ENCODE measurements around the gene SIX5. TPM values are rescaled to one million over a fixed set of nuclear protein-coding genes. Genes with fewer than 3 reads are reported as not detected.
A peak's percentile ranks its signal among the peaks of the same experiment; 100 is the strongest.

The SIX5 gene
- polyA plus RNA-seq, 1 donor, result 9.3 TPM

- Histone ChIP-seq H3K4me3 (ENCODE audit: low read length) (no peak overlapping the region), H3K27ac (ENCODE audit: low read length) (no peak overlapping the region), H3K4me1 (ENCODE audit: control insufficient read depth, insufficient read depth, low read length) (peaks cover 6% of the 10 kb centered on the region), H3K36me3 (ENCODE audit: control insufficient read depth, insufficient read depth, low read length) (peaks cover 21% of the 10 kb centered on the region), H3K27me3 (ENCODE audit: control insufficient read depth, insufficient read depth, low read length) (no peaks in the 10 kb centered on the region), H3K9me3 (ENCODE audit: control insufficient read depth, low read depth, low read length) (no peaks in the 10 kb centered on the region)
- 40% methylated on average over 1 of the region's 3 CpGs for WGBS (ENCODE audit: insufficient coverage, low lambda C conversion rate)
- no peak for DNase-seq
These were observed 24.1 kb upstream of the SIX5 start for GRCh38 chr19:45793178-45793564.

- Histone ChIP-seq H3K27ac (ENCODE audit: low read length) (no peak within 1 kb of the TSS), H3K4me3 (ENCODE audit: low read length) (peak within 1 kb of the TSS; percentile 77), H3K27me3 (ENCODE audit: control insufficient read depth, insufficient read depth, low read length) (no peaks in the 10 kb centered on the region), H3K4me1 (ENCODE audit: control insufficient read depth, insufficient read depth, low read length) (peaks cover 6% of the 10 kb centered on the region), H3K9me3 (ENCODE audit: control insufficient read depth, low read depth, low read length) (no peaks in the 10 kb centered on the region), H3K36me3 (ENCODE audit: control insufficient read depth, insufficient read depth, low read length) (peaks cover 24% of the 10 kb centered on the region)
- DNase-seq, result peak; percentile 98
- no CpG with 5 or more reads among the region's 86 CpGs for WGBS (ENCODE audit: insufficient coverage, low lambda C conversion rate)
These were observed 23.6 kb upstream of the SIX5 start, which contains the start of gene DMWD for GRCh38 chr19:45792470-45793177. Gene DMWD (minus strand): TSS chr19:45792845. CDS start chr19:45792756, 89 bp downstream.

GRCh38 chr19:45791744-45792469, 22.9 kb upstream of the SIX5 start:
- peak overlapping the region; percentile 77 for H3K4me3 ChIP-seq (ENCODE audit: low read length)
- no peak for DNase-seq
- H3K36me3 ChIP-seq (ENCODE audit: control insufficient read depth, insufficient read depth, low read length), result peaks cover 30% of the 10 kb centered on the region
- WGBS (ENCODE audit: insufficient coverage, low lambda C conversion rate), result 60% methylated on average over 1 of the region's 31 CpGs
- no peak overlapping the region for H3K27ac ChIP-seq (ENCODE audit: low read length)
- no peaks in the 10 kb centered on the region for H3K27me3 ChIP-seq (ENCODE audit: control insufficient read depth, insufficient read depth, low read length)
- H3K4me1 ChIP-seq (ENCODE audit: control insufficient read depth, insufficient read depth, low read length), result peaks cover 6% of the 10 kb centered on the region
- H3K9me3 ChIP-seq (ENCODE audit: control insufficient read depth, low read depth, low read length), result no peaks in the 10 kb centered on the region

GRCh38 chr19:45790942-45791341, 21.9 kb upstream of the SIX5 start:
- H3K4me3 ChIP-seq (ENCODE audit: low read length), result no peak overlapping the region
- no peak overlapping the region for H3K27ac ChIP-seq (ENCODE audit: low read length)
- peaks cover 39% of the 10 kb centered on the region for H3K36me3 ChIP-seq (ENCODE audit: control insufficient read depth, insufficient read depth, low read length)
- H3K9me3 ChIP-seq (ENCODE audit: control insufficient read depth, low read depth, low read length), result no peaks in the 10 kb centered on the region
- H3K4me1 ChIP-seq (ENCODE audit: control insufficient read depth, insufficient read depth, low read length), result peaks cover 6% of the 10 kb centered on the region
- no peaks in the 10 kb centered on the region for H3K27me3 ChIP-seq (ENCODE audit: control insufficient read depth, insufficient read depth, low read length)
- 96% methylated on average over 4 of the region's 8 CpGs for WGBS (ENCODE audit: insufficient coverage, low lambda C conversion rate)
- DNase-seq, result no peak

DNA sequence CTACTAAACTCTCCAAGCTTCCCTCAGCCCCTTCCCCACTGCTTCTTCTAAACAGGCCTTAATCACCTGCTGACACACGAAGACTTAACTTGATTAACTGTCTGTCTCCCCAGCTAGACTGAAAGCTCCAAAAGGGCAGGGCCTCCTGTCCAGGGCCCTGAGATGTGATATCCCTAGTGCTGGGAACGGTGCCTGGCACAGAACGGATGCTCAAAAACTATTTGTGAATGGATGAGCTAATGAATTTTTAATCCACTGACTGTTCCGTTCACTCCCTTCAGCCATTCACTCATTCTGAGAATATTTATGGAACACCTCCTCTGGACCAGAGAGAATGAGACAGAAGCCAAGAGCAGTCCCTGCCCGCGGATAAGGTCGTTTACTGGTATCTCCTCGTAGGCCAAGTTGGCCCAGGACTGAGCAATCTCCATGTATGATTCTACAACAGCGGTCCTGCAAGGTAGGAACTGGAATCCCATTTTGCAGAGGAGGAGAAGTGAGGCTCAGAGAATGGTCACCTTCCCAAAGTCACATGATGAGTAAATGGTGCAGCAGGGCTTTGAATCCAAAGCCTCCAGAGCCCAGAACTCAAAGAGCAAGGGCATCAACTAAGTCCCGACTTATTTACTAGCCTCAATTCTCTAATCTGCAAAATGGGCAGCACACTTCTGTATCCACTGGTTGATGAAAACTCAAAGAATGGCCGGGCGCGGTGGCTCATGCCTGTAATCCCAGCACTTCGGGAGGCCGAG, 20.2 kb upstream of the SIX5 start:
- no peak overlapping the region for H3K27ac ChIP-seq (ENCODE audit: low read length)
- WGBS (ENCODE audit: insufficient coverage, low lambda C conversion rate), result no CpG with 5 or more reads among the region's 15 CpGs
- H3K4me1 ChIP-seq (ENCODE audit: control insufficient read depth, insufficient read depth, low read length), result peaks cover 6% of the 10 kb centered on the region
- no peak for DNase-seq
- H3K9me3 ChIP-seq (ENCODE audit: control insufficient read depth, low read depth, low read length), result no peaks in the 10 kb centered on the region
- peaks cover 51% of the 10 kb centered on the region for H3K36me3 ChIP-seq (ENCODE audit: control insufficient read depth, insufficient read depth, low read length)
- H3K27me3 ChIP-seq (ENCODE audit: control insufficient read depth, insufficient read depth, low read length), result no peaks in the 10 kb centered on the region
- no peak overlapping the region for H3K4me3 ChIP-seq (ENCODE audit: low read length)

- no peak overlapping the region for H3K4me3 ChIP-seq (ENCODE audit: low read length)
- H3K27me3 ChIP-seq (ENCODE audit: control insufficient read depth, insufficient read depth, low read length), result no peaks in the 10 kb centered on the region
- DNase-seq, result no peak
- peaks cover 54% of the 10 kb centered on the region for H3K36me3 ChIP-seq (ENCODE audit: control insufficient read depth, insufficient read depth, low read length)
- WGBS (ENCODE audit: insufficient coverage, low lambda C conversion rate), result no CpG with 5 or more reads among the region's 21 CpGs
- H3K9me3 ChIP-seq (ENCODE audit: control insufficient read depth, low read depth, low read length), result no peaks in the 10 kb centered on the region
- no peak overlapping the region for H3K27ac ChIP-seq (ENCODE audit: low read length)
- H3K4me1 ChIP-seq (ENCODE audit: control insufficient read depth, insufficient read depth, low read length), result peaks cover 7% of the 10 kb centered on the region
These were observed 17.5 kb upstream of the SIX5 start for GRCh38 chr19:45786533-45786894.

DNA sequence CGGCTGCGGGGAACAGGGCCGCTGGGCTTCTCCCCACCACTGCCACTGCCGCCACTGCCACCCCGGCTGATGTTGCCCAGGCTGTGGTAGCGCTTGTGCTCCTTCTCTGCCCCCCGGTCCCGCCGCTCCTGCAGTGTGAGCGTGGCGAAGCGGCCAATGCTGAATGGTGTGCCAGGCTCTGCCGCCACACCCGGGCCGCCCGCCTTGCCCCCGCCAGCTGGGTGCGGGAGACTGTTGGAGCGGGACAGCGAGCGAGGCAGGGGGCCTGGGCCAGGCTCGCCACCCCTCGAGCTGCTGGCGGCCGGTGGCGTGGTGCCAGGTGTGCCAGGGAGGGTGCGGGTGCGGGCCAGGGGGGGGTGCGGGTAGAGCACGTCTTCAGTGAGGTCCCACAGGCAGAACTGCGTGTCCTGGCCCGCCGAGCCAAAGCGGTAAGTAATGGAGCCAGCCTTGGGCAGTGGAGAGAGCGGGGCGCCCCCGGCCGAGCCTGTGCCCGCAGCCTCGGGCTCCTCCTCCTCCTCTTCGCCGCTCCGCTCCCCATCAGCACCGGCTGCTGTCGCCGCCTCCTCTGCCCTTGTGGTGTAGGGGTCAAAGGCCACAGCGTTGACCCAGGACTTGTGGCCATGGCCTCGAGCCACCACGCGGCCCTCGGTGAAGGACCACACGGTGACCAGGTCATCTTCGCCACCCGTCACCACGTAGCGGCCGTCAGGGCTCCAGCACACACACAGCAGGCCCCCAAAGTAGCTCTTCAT, 16.9 kb upstream of the SIX5 start:
- H3K36me3 ChIP-seq (ENCODE audit: control insufficient read depth, insufficient read depth, low read length), result peaks cover 53% of the 10 kb centered on the region
- no CpG with 5 or more reads among the region's 57 CpGs for WGBS (ENCODE audit: insufficient coverage, low lambda C conversion rate)

GRCh38 chr19:45785097-45785496, 16.0 kb upstream of the SIX5 start:
- no peak overlapping the region for H3K27ac ChIP-seq (ENCODE audit: low read length)
- H3K27me3 ChIP-seq (ENCODE audit: control insufficient read depth, insufficient read depth, low read length), result no peaks in the 10 kb centered on the region
- DNase-seq, result no peak
- WGBS (ENCODE audit: insufficient coverage, low lambda C conversion rate), result no CpG with 5 or more reads among the region's 5 CpGs
- H3K4me3 ChIP-seq (ENCODE audit: low read length), result no peak overlapping the region
- peaks cover 47% of the 10 kb centered on the region for H3K36me3 ChIP-seq (ENCODE audit: control insufficient read depth, insufficient read depth, low read length)
- H3K9me3 ChIP-seq (ENCODE audit: control insufficient read depth, low read depth, low read length), result no peaks in the 10 kb centered on the region
- peaks cover 10% of the 10 kb centered on the region for H3K4me1 ChIP-seq (ENCODE audit: control insufficient read depth, insufficient read depth, low read length)

More for the DNA sequence above, 16.9 kb upstream of the SIX5 start:
- Histone ChIP-seq H3K27ac (ENCODE audit: low read length) (no peak overlapping the region), H3K9me3 (ENCODE audit: control insufficient read depth, low read depth, low read length) (no peaks in the 10 kb centered on the region), H3K27me3 (ENCODE audit: control insufficient read depth, insufficient read depth, low read length) (no peaks in the 10 kb centered on the region), H3K4me3 (ENCODE audit: low read length) (no peak overlapping the region), H3K4me1 (ENCODE audit: control insufficient read depth, insufficient read depth, low read length) (peaks cover 7% of the 10 kb centered on the region)
- DNase-seq, result no peak

- Histone ChIP-seq H3K4me3 (ENCODE audit: low read length) (no peak overlapping the region), H3K36me3 (ENCODE audit: control insufficient read depth, insufficient read depth, low read length) (peaks cover 41% of the 10 kb centered on the region), H3K27ac (ENCODE audit: low read length) (no peak overlapping the region), H3K4me1 (ENCODE audit: control insufficient read depth, insufficient read depth, low read length) (peaks cover 17% of the 10 kb centered on the region), H3K9me3 (ENCODE audit: control insufficient read depth, low read depth, low read length) (no peaks in the 10 kb centered on the region), H3K27me3 (ENCODE audit: control insufficient read depth, insufficient read depth, low read length) (no peaks in the 10 kb centered on the region)
- no CpG with 5 or more reads among the region's 4 CpGs for WGBS (ENCODE audit: insufficient coverage, low lambda C conversion rate)
- DNase-seq, result no peak
These were observed 15.0 kb upstream of the SIX5 start for GRCh38 chr19:45784096-45784495.
